CD8-positive, alpha-beta memory T cell (primary cell): Measurements from ENCODE around the gene FAM13A. TPM values are rescaled to one million over a fixed set of nuclear protein-coding genes. Genes with fewer than 3 reads are reported as not detected.

Source experiments
- CTCF ChIA-PET: fragments of 350-600 bp; sonication (Branson Sonifier 250); formaldehyde crosslinking; loops from one replicate; lab custom pipeline; 2021; ENCODE audit warnings: antibody characterized with exemption; lab: Charles Lee
- POLR2A ChIA-PET: fragments of 350-600 bp; sonication (Branson Sonifier 250); formaldehyde crosslinking; loops from one replicate; lab custom pipeline; 2021; ENCODE audit warnings: antibody characterized with exemption; lab: Charles Lee
- DNase-seq, 5 donors: peaks; one replicate each; pipeline versions ENCODE4 v3.0.0 to v3.0.0-alpha.2; 2020 to 2022; ENCODE audit warnings: mixed read lengths in 1 of 5
- H3K27ac ChIP-seq: one replicate; pipeline ENCODE4 v1.7.0; 2013; ENCODE audit warnings: low read depth, mild to moderate bottlenecking, low read length, moderate library complexity
- H3K27me3 ChIP-seq: 2 replicates; pipeline ENCODE4 v1.7.0; 2013; ENCODE audit warnings: low read length, mild to moderate bottlenecking; ENCODE audit not compliant: insufficient read depth, poor library complexity, severe bottlenecking
- H3K36me3 ChIP-seq: 2 replicates; pipeline ENCODE4 v1.7.0; 2013; ENCODE audit warnings: mild to moderate bottlenecking, low read length, moderate library complexity; ENCODE audit not compliant: insufficient read depth
- H3K4me1 ChIP-seq: 2 replicates; pipeline ENCODE4 v1.7.0; 2013; ENCODE audit warnings: mild to moderate bottlenecking, low read length, moderate library complexity; ENCODE audit not compliant: insufficient read depth
- H3K4me3 ChIP-seq: 2 replicates; pipeline ENCODE4 v1.7.0; 2013; ENCODE audit warnings: mild to moderate bottlenecking, low read length
- H3K9me3 ChIP-seq: 2 replicates; pipeline ENCODE4 v1.7.0; 2013; ENCODE audit warnings: mild to moderate bottlenecking, low read length
- H3K27ac Mint-ChIP-seq, 8 donors: one replicate each; pipeline ENCODE4 v1.8.0; 2020 to 2021; ENCODE audit warnings: mixed read lengths in 8 of 8, mild to moderate bottlenecking in 6 of 8, inconsistent platforms in 3 of 8, moderate library complexity in 3 of 8
- H3K27me3 Mint-ChIP-seq, 2 donors: one replicate each; pipeline ENCODE4 v1.8.0; 2020 to 2021; ENCODE audit warnings: mixed read lengths in 2 of 2, mild to moderate bottlenecking in 1 of 2, moderate library complexity in 1 of 2
- H3K36me3 Mint-ChIP-seq, 3 donors: one replicate each; pipeline ENCODE4 v1.8.0; 2020 to 2021; ENCODE audit warnings: mixed read lengths in 3 of 3, inconsistent platforms in 1 of 3, mild to moderate bottlenecking in 1 of 3
- H3K4me1 Mint-ChIP-seq, 3 donors: one replicate each; pipeline ENCODE4 v1.8.0; 2020 to 2021; ENCODE audit warnings: mixed read lengths in 3 of 3, inconsistent platforms in 1 of 3, mild to moderate bottlenecking in 1 of 3
- H3K4me3 Mint-ChIP-seq, 7 donors: one replicate each; pipeline ENCODE4 v1.8.0; 2020 to 2021; ENCODE audit warnings: mixed read lengths in 7 of 7, mild to moderate bottlenecking in 6 of 7, moderate library complexity in 4 of 7, inconsistent platforms in 2 of 7
- H3K9me3 Mint-ChIP-seq, 5 donors: one replicate each; pipeline ENCODE4 v1.8.0; 2020 to 2022; ENCODE audit warnings: mixed read lengths in 5 of 5, mild to moderate bottlenecking in 3 of 5, moderate library complexity in 2 of 5, inconsistent platforms in 1 of 5
- polyA plus RNA-seq: library from polyadenylated mRNA; unstranded; fragments of 300-500 nt; fragmentation: Illumina TruSeq; gene quantifications from one replicate; pipeline ENCODE4 v1.2.3, GENCODE V29; 2021
- total RNA-seq, 2 experiments: library from RNA; stranded (reverse); gene quantifications; one replicate each; pipeline ENCODE4 v1.2.3, GENCODE V29; 2021

FAM13A gene
- total and polyA plus RNA-seq, 3 experiments from 2014 or later: 1.4 to 1.6 (median 1.4) TPM

DNA sequence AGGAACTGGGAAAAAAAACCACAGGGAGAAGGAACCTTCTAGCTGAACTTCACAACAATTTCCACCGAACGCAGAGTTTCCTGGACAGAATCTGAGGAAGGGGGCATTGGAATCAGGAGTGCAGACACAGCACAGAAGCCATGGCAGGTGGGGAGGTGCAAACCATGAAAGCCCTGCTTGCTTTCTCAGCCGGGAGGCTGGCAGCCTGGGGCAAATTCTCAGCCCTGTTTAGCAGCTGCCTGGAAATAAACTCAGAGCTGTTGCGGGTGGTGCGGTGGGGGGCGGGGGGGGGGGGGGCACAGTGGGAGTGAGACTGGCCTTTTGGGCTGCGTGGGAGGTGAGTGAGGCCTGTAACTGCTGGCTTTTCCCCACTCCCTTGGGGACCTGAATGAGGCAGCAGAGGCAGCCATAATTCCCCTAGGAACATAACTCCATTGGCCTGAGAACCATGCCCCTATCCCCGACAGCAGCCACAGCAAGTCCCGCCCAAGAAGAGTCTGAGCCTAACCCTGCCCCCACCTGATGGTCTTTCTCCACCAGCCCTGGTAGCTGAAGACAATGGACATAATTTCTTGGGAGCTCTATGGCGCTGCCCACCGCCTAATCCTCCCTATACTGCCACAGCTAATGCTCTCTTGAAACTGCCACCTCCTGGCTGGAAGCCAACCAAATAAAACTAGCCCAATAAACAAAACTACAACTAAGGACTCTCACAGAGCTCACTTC is 176.3 kb downstream of the FAM13A start:
- Histone ChIP-seq H3K4me3 (no peak overlapping the region), H3K27me3 (no peaks in the 10 kb centered on the region), H3K36me3 (no peaks in the 10 kb centered on the region), H3K4me1 (no peaks in the 10 kb centered on the region), H3K9me3 (no peaks in the 10 kb centered on the region), H3K27ac (no peak overlapping the region)
- Mint-ChIP-seq H3K9me3 (peaks cover 0 to 3% (median 0%) of the 10 kb centered on the region in 5 donors), H3K27ac (no peak overlapping the region), H3K4me1 (peaks cover 0 to 7% (median 0%) of the 10 kb centered on the region in 3 donors), H3K4me3 (no peak overlapping the region), H3K36me3 (no peaks in the 10 kb centered on the region), H3K27me3 (peaks cover 0 to 21% of the 10 kb centered on the region in 2 donors)
- DNase-seq: no peak
- POLR2A ChIA-PET: no interaction called here
- CTCF ChIA-PET: no interaction called here

DNA sequence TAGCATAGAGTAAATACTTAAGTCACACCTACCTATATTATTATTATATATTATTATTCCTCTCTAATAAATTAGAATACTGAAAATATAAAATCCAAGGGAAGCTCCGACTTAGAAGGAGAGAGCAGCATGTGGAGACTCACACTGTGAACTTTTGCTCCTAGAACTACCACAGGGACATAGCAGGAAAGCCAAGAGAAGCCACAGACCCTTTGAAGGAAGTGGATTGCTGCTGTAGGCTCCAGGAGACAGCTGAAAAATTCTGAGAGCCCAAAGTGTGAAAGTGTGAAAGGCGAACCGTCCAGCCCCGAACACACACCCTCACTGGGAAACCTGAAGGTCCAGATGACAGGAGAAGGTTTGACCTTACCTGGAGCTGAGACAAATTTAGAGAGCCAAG is 177.0 kb downstream of the FAM13A start:
- Mint-ChIP-seq H3K36me3 (no peaks in the 10 kb centered on the region), H3K27ac (no peak overlapping the region), H3K9me3 (peaks cover 0 to 5% (median 0%) of the 10 kb centered on the region in 5 donors), H3K27me3 (peaks cover 0 to 21% of the 10 kb centered on the region in 2 donors), H3K4me1 (peaks cover 0 to 7% (median 0%) of the 10 kb centered on the region in 3 donors), H3K4me3 (no peak overlapping the region)
- ChIA-PET CTCF (no interaction called here), POLR2A (no interaction called here)
- Histone ChIP-seq H3K36me3 (no peaks in the 10 kb centered on the region), H3K27ac (no peak overlapping the region), H3K4me1 (no peaks in the 10 kb centered on the region), H3K9me3 (no peaks in the 10 kb centered on the region), H3K27me3 (no peaks in the 10 kb centered on the region), H3K4me3 (no peak overlapping the region)
- DNase-seq: no peak

DNA sequence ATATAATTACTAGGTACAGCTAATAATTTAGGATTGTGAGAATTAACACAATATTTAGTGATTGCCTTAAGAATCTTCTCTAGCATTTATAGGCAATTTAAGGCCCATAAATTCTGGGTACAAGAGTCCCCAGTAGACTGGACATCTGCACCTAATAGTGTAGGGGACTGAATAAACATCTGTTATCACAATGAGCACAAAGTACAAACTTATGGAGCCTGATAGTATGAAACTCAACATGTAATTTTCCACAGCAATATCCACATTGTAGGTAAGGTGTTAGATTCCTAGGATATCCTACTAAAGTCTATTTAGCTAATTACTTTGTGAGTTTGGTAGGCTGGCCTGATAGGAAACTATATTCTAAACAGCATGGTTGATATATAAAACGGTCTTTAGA is 178.3 kb downstream of the FAM13A start:
- peaks cover 0 to 7% (median 2%) of the 10 kb centered on the region in 5 donors for H3K9me3 Mint-ChIP-seq
- ChIA-PET POLR2A (no interaction called here), CTCF (no interaction called here)
- peaks cover 3 to 18% of the 10 kb centered on the region in 2 donors for H3K27me3 Mint-ChIP-seq
- no peak overlapping the region for H3K27ac Mint-ChIP-seq
- no peaks in the 10 kb centered on the region for H3K36me3 ChIP-seq
- peaks cover 0 to 7% (median 0%) of the 10 kb centered on the region in 3 donors for H3K4me1 Mint-ChIP-seq
- DNase-seq: no peak
- no peaks in the 10 kb centered on the region for H3K4me1 ChIP-seq
- H3K27me3 ChIP-seq: no peaks in the 10 kb centered on the region
- no peak overlapping the region for H3K4me3 Mint-ChIP-seq
- H3K27ac ChIP-seq: no peak overlapping the region
- H3K9me3 ChIP-seq: no peaks in the 10 kb centered on the region
- peaks cover 0 to 8% (median 0%) of the 10 kb centered on the region in 3 donors for H3K36me3 Mint-ChIP-seq
- no peak overlapping the region for H3K4me3 ChIP-seq

DNA sequence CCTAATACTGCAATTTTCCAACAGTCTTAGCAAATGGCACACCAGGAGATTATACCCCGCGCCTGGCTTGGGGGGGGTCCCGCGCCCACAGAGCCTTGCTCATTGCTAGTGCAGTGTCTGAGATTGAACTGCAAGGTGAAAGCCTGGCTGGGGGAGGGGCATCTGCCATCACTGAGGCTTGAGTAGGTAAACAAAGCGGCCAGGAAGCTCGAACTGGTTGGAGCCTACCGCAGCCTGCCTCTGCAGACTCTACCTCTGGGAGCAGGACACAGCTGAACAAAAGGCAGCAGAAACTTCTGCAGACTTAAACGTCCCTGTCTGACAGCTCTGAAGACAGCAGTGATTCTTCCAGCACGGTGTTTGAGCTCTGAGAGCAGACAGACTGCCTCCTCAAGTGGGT is 186.6 kb downstream of the FAM13A start:
- H3K9me3 Mint-ChIP-seq: peaks cover 0 to 9% (median 5%) of the 10 kb centered on the region in 5 donors
- no peaks in the 10 kb centered on the region for H3K4me1 Mint-ChIP-seq
- Histone ChIP-seq H3K36me3 (no peaks in the 10 kb centered on the region), H3K4me3 (no peak overlapping the region), H3K27ac (no peak overlapping the region), H3K4me1 (no peaks in the 10 kb centered on the region), H3K9me3 (no peaks in the 10 kb centered on the region), H3K27me3 (no peaks in the 10 kb centered on the region)
- ChIA-PET CTCF (no interaction called here), POLR2A (no interaction called here)
- peaks cover 0 to 8% (median 0%) of the 10 kb centered on the region in 3 donors for H3K36me3 Mint-ChIP-seq
- DNase-seq: no peak
- no peak overlapping the region for H3K4me3 Mint-ChIP-seq
- no peak overlapping the region for H3K27ac Mint-ChIP-seq
- H3K27me3 Mint-ChIP-seq: peaks cover 18 to 22% of the 10 kb centered on the region in 2 donors

DNA sequence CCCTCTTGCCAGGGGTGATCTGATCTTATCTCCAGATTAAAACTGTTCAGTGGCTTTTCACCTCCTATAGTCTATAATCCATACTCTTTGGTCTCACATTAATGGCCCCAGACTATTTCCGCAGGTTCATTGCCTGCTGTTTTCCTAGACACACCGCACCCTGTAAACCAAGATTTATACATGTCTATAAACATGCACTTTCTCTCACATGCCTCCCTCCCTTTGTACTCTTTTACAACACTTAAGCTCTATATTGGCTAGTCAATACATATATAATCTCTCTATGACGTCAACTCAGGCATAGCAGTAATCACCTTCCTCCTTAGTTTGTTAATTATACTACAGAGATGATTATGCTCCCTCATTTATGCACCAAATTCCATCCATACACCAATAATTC is 188.5 kb downstream of the FAM13A start:
- POLR2A ChIA-PET: no interaction called here
- no peaks in the 10 kb centered on the region for H3K36me3 Mint-ChIP-seq
- no peak overlapping the region for H3K4me3 Mint-ChIP-seq
- no peaks in the 10 kb centered on the region for H3K9me3 ChIP-seq
- H3K36me3 ChIP-seq: no peaks in the 10 kb centered on the region
- no peak for DNase-seq
- H3K27ac Mint-ChIP-seq: no peak overlapping the region
- H3K27me3 Mint-ChIP-seq: peaks cover 15 to 22% of the 10 kb centered on the region in 2 donors
- peaks cover 0 to 4% (median 2%) of the 10 kb centered on the region in 5 donors for H3K9me3 Mint-ChIP-seq
- no peaks in the 10 kb centered on the region for H3K27me3 ChIP-seq
- no peak overlapping the region for H3K27ac ChIP-seq
- H3K4me3 ChIP-seq: no peak overlapping the region
- H3K4me1 ChIP-seq: no peaks in the 10 kb centered on the region
- CTCF ChIA-PET: no interaction called here
- H3K4me1 Mint-ChIP-seq: no peaks in the 10 kb centered on the region

DNA sequence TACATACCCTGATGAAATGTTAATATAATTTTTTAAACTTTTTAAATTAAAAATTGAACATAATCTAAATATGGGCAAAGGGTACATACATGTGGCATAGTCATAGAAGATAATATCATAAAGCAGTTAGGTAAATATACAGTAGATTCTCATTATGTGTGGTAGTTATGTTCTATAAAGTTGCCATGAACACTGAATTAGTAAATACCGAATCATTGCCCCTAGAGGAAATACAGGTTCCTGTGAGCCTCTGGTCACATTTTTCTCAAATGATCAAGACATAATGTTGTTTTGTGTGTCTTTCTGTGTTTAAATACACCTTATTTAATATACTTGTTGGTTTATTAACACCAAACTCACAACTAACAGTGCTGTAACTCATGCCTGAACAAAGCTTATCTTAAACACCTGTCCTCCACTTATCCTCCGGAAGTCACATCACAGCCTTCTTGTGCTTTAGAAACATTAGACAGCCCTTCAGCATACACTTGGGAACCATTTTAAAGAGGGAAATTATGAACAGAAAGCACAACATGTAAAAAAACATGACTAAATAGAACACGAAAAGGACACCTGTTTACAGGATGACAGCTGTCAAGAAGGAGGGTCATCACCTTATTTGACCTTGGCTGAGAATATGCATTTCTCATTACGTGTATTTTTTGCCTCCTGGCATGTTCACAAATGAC is 190.0 kb downstream of the FAM13A start:
- POLR2A ChIA-PET: no interaction called here
- H3K4me1 Mint-ChIP-seq: no peaks in the 10 kb centered on the region

DNA sequence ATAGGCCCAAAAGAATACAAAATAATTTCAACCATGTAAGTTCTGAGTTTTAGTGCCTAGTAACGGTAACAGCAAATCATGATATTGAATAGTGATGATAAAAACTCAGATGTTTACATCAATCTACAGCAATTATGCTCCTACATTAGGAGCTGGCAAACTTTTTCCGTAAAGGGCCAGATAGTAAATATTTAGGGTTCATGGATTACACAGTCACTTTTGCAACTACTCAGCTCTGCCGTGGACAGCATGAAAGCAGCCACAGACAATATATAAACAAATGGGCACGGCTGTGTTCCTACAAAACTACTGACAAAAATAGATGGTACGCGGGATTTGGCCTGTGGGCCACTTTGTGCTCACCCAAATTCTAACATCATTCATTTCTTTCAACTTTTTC is 191.5 kb downstream of the FAM13A start:
- CTCF ChIA-PET: no interaction called here
- Histone ChIP-seq H3K36me3 (no peaks in the 10 kb centered on the region), H3K9me3 (no peaks in the 10 kb centered on the region), H3K27me3 (no peaks in the 10 kb centered on the region), H3K4me3 (no peak overlapping the region), H3K4me1 (no peaks in the 10 kb centered on the region), H3K27ac (no peak overlapping the region)
- DNase-seq: no peak
- peaks cover 0 to 16% of the 10 kb centered on the region in 2 donors for H3K27me3 Mint-ChIP-seq
- H3K9me3 Mint-ChIP-seq: no peaks in the 10 kb centered on the region
- no peaks in the 10 kb centered on the region for H3K36me3 Mint-ChIP-seq
- no peak overlapping the region for H3K27ac Mint-ChIP-seq
- no peaks in the 10 kb centered on the region for H3K4me1 Mint-ChIP-seq
- no peak overlapping the region for H3K4me3 Mint-ChIP-seq
- POLR2A ChIA-PET: no interaction called here

More for the DNA sequence above, 190.0 kb downstream of the FAM13A start:
- Histone ChIP-seq H3K9me3 (no peaks in the 10 kb centered on the region), H3K36me3 (no peaks in the 10 kb centered on the region), H3K4me3 (no peak overlapping the region), H3K27ac (no peak overlapping the region), H3K4me1 (no peaks in the 10 kb centered on the region), H3K27me3 (no peaks in the 10 kb centered on the region)
- Mint-ChIP-seq H3K27me3 (peaks cover 7 to 16% of the 10 kb centered on the region in 2 donors), H3K4me3 (no peak overlapping the region), H3K36me3 (no peaks in the 10 kb centered on the region), H3K27ac (no peak overlapping the region), H3K9me3 (peaks cover 0 to 2% (median 0%) of the 10 kb centered on the region in 5 donors)
- CTCF ChIA-PET: no interaction called here
- no peak for DNase-seq

DNA sequence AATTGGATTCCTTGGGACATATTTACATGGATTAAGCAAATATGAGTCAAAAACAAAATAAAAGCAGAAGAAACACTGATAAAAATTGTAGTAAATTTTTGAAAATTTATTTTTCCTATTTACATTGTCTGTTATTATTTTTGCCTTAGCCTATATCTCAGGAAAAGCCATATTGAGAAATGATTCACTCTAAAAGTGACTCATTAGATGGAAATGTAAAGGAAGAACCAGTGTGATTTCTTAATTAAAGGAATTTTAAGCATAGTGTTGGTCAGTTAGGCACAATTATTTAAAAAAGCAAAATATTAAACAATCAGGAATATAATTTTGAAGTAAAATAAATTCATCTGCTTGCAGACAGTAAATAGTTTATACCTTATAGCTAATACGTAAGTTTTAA is 191.9 kb downstream of the FAM13A start:
- ChIA-PET POLR2A (no interaction called here), CTCF (no interaction called here)
- no peak overlapping the region for H3K4me3 Mint-ChIP-seq
- no peaks in the 10 kb centered on the region for H3K4me1 Mint-ChIP-seq
- peaks cover 0 to 16% of the 10 kb centered on the region in 2 donors for H3K27me3 Mint-ChIP-seq
- no peak for DNase-seq
- H3K4me1 ChIP-seq: no peaks in the 10 kb centered on the region
- no peaks in the 10 kb centered on the region for H3K9me3 ChIP-seq
- H3K27ac ChIP-seq: no peak overlapping the region
- H3K27me3 ChIP-seq: no peaks in the 10 kb centered on the region
- no peak overlapping the region for H3K27ac Mint-ChIP-seq
- H3K36me3 ChIP-seq: no peaks in the 10 kb centered on the region
- no peak overlapping the region for H3K4me3 ChIP-seq
- H3K9me3 Mint-ChIP-seq: no peaks in the 10 kb centered on the region
- no peaks in the 10 kb centered on the region for H3K36me3 Mint-ChIP-seq
